Measurements from ENCODE around the gene DDR2. TPM values are rescaled to one million over a fixed set of nuclear protein-coding genes. Genes with fewer than 3 reads are reported as not detected.

DDR2 gene
- total RNA-seq, 1 experiment from 2014 or later: 0.52 TPM

- TF ChIP-seq, protein P1, sequence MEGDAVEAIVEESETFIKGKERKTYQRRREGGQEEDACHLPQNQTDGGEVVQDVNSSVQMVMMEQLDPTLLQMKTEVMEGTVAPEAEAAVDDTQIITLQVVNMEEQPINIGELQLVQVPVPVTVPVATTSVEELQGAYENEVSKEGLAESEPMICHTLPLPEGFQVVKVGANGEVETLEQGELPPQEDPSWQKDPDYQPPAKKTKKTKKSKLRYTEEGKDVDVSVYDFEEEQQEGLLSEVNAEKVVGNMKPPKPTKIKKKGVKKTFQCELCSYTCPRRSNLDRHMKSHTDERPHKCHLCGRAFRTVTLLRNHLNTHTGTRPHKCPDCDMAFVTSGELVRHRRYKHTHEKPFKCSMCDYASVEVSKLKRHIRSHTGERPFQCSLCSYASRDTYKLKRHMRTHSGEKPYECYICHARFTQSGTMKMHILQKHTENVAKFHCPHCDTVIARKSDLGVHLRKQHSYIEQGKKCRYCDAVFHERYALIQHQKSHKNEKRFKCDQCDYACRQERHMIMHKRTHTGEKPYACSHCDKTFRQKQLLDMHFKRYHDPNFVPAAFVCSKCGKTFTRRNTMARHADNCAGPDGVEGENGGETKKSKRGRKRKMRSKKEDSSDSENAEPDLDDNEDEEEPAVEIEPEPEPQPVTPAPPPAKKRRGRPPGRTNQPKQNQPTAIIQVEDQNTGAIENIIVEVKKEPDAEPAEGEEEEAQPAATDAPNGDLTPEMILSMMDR (conservative IDR thresholded peaks at IDR 0.05): no peak
- Histone ChIP-seq H4K20me1 (ENCODE audit: control insufficient read depth, insufficient read depth, insufficient read length) (no peaks in the 10 kb centered on the region), H3K79me2 (ENCODE audit: insufficient read depth, low read length) (no peaks in the 10 kb centered on the region)
Measured at GRCh38 chr1:162700131-162700530, 67.9 kb downstream of the DDR2 start.

More at GRCh38 chr1:162700131-162700530, 67.9 kb downstream of the DDR2 start:
- Histone ChIP-seq H3K18ac (ENCODE audit: insufficient read length, low read depth, low read length) (no peak overlapping the region), H4K91ac (ENCODE audit: insufficient read length, low read depth, low read length) (no peak overlapping the region), H3K79me1 (ENCODE audit: insufficient read depth, low read depth, low read length, poor library complexity, severe bottlenecking) (no peaks in the 10 kb centered on the region), H2BK5ac (ENCODE audit: insufficient read length, low read length) (no peak overlapping the region), H2BK120ac (ENCODE audit: low read depth, low read length, poor library complexity, severe bottlenecking) (no peak overlapping the region), H3K56ac (ENCODE audit: insufficient read length, low read depth, low read length) (no peak overlapping the region), H3K4ac (ENCODE audit: low read depth, low read length) (no peak overlapping the region), H3K23ac (ENCODE audit: insufficient read length, low read depth, low read length) (no peak overlapping the region), H2AFZ (ENCODE audit: low read length) (no peak overlapping the region), H3K9me3 (ENCODE audit: control insufficient read depth, low read depth, low read length) (no peaks in the 10 kb centered on the region), H2BK20ac (ENCODE audit: low read depth, low read length, poor library complexity, severe bottlenecking) (no peak overlapping the region), H3K23me2 (ENCODE audit: insufficient read length, low read depth, low read length, poor library complexity, severe bottlenecking) (no peaks in the 10 kb centered on the region), H2BK12ac (ENCODE audit: insufficient read length, low read depth, low read length) (no peak overlapping the region), H3K4me2 (ENCODE audit: insufficient read depth, insufficient read length, low read length) (no peak overlapping the region), H2AK5ac (ENCODE audit: insufficient read length, low read length) (no peak overlapping the region), H3T11ph (ENCODE audit: low read length) (no peak overlapping the region), H4K5ac (ENCODE audit: insufficient read length, low read depth, low read length) (no peak overlapping the region), H2BK15ac (ENCODE audit: low read depth, low read length) (no peak overlapping the region), H3K9ac (ENCODE audit: extremely low read depth, insufficient read length, low read length) (no peak overlapping the region), H3K27ac (ENCODE audit: insufficient read length, low read depth, low read length) (no peak overlapping the region), H4K8ac (replicated peaks; ENCODE audit: insufficient read length, low read depth, low read length) (no peak overlapping the region), H3K14ac (ENCODE audit: insufficient read depth, low read length) (no peak overlapping the region), H3K27me3 (ENCODE audit: insufficient read depth, low read length) (no peaks in the 10 kb centered on the region), H3K4me1 (ENCODE audit: insufficient read depth, low read length) (no peaks in the 10 kb centered on the region; the same call in 1 of the 2 replicates)
- H3K4me3 Mint-ChIP-seq: no peak overlapping the region
- peaks cover 22 to 27% of the 10 kb centered on the region in 2 experiments for H3K4me1 Mint-ChIP-seq
- no peak overlapping the region for H3K27ac Mint-ChIP-seq
- no peaks in the 10 kb centered on the region for H3K27me3 Mint-ChIP-seq (ENCODE audit: low read depth)
- no peak for DNase-seq
- no CpG with 5 or more reads among the region's 1 CpG for WGBS (ENCODE audit: extremely low coverage, insufficient read length, low lambda C conversion rate)
- H3K36me3 Mint-ChIP-seq (ENCODE audit: insufficient read depth in 1 of 3, low read depth in 3 of 3): no peaks in the 10 kb centered on the region
- no peaks in the 10 kb centered on the region for H3K9me3 Mint-ChIP-seq
